ENCODE results near the gene BBS9. TPM values are rescaled to one million over a fixed set of nuclear protein-coding genes. Genes with fewer than 3 reads are reported as not detected.
A peak's percentile ranks its signal among the peaks of the same experiment; 100 is the strongest.

BBS9 gene
- total and polyA plus RNA-seq, 5 donors, result 4.5 to 18.1 (median 13.6) TPM

- intact Hi-C loops (cut with DNase I), result no loop called here
- ATAC-seq (peak in 1 of 2 donors; percentile 70), DNase-seq (no peak)
- no peak overlapping the region for H3K4me3 ChIP-seq (ENCODE audit: low read length)
- peaks cover 2% of the 10 kb centered on the region for H3K4me1 ChIP-seq (ENCODE audit: control insufficient read depth, insufficient read depth, low read length)
- H3K27ac ChIP-seq (ENCODE audit: low read length), result no peak overlapping the region
- H3K27me3 ChIP-seq (ENCODE audit: control insufficient read depth, insufficient read depth), result no peaks in the 10 kb centered on the region
- WGBS, result 71% methylated on average over 4 of the region's 4 CpGs
- no peaks in the 10 kb centered on the region for H3K9me3 ChIP-seq (ENCODE audit: control insufficient read depth, low read length)
These were observed 30.0 kb upstream of the BBS9 start for GRCh38 chr7:33099154-33099940.

DNA sequence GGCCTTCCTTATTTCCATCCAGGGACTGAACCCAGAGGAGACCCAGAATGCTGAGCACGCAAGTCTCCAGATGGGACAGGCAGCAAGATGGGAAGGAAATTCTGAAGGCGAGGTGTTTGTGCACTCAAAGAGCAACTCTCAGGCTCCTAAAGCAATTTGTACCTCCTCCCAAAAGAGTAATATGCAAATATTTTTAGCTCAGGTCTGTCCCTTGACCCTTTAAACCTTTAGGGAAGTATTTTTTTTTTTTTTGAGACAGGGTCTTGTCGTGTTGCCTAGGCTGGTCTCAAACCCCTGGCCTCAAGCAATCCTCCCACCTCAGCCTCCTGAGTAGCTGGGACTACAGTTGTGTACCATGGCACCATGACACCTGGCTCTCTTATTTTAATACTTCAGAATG, 28.6 kb upstream of the BBS9 start:
- H3K27ac ChIP-seq (ENCODE audit: low read length), result no peak overlapping the region
- no peaks in the 10 kb centered on the region for H3K27me3 ChIP-seq (ENCODE audit: control insufficient read depth, insufficient read depth)
- ATAC-seq, result no peak
- intact Hi-C loops (cut with DNase I), result loop anchor here in 2 of 4 donors (10.0 kb wide), 2 partner anchors 156 to 296 kb away; no protein-coding TSS in a partner anchor
- H3K4me3 ChIP-seq (ENCODE audit: low read length), result no peak overlapping the region
- peaks cover 2% of the 10 kb centered on the region for H3K4me1 ChIP-seq (ENCODE audit: control insufficient read depth, insufficient read depth, low read length)
- 85% methylated on average over 3 of the region's 3 CpGs for WGBS
- no peak for DNase-seq
- no peaks in the 10 kb centered on the region for H3K9me3 ChIP-seq (ENCODE audit: control insufficient read depth, low read length)

DNA sequence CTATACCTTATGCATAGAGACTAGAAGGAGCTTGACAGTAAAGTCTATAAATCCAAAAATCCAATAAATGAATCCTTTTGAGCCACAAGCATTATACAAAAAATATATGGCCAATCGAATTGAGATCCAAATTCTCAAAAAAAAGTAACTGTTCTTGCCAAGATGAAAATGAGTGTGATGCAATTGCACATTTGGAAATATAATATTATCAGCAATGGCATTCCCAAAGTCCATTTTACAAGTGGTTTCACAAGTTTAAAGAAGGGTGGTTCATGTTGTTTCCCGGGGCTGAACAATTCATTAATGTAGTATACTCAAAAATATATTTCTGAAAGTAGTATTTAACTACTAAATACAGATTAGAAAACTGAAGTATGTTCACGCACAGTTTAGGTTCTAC, 27.5 kb upstream of the BBS9 start:
- no peaks in the 10 kb centered on the region for H3K9me3 ChIP-seq (ENCODE audit: control insufficient read depth, low read length)
- ATAC-seq (no peak), DNase-seq (no peak)
- H3K27ac ChIP-seq (ENCODE audit: low read length), result no peak overlapping the region
- no peak overlapping the region for H3K4me3 ChIP-seq (ENCODE audit: low read length)
- peaks cover 2% of the 10 kb centered on the region for H3K4me1 ChIP-seq (ENCODE audit: control insufficient read depth, insufficient read depth, low read length)
- intact Hi-C loops (cut with DNase I), result loop anchor here in 2 of 4 donors (10.0 kb wide), 2 partner anchors 157 to 297 kb away; no protein-coding TSS in a partner anchor
- H3K27me3 ChIP-seq (ENCODE audit: control insufficient read depth, insufficient read depth), result no peaks in the 10 kb centered on the region
- WGBS, result 84% methylated on average over 3 of the region's 3 CpGs

DNA sequence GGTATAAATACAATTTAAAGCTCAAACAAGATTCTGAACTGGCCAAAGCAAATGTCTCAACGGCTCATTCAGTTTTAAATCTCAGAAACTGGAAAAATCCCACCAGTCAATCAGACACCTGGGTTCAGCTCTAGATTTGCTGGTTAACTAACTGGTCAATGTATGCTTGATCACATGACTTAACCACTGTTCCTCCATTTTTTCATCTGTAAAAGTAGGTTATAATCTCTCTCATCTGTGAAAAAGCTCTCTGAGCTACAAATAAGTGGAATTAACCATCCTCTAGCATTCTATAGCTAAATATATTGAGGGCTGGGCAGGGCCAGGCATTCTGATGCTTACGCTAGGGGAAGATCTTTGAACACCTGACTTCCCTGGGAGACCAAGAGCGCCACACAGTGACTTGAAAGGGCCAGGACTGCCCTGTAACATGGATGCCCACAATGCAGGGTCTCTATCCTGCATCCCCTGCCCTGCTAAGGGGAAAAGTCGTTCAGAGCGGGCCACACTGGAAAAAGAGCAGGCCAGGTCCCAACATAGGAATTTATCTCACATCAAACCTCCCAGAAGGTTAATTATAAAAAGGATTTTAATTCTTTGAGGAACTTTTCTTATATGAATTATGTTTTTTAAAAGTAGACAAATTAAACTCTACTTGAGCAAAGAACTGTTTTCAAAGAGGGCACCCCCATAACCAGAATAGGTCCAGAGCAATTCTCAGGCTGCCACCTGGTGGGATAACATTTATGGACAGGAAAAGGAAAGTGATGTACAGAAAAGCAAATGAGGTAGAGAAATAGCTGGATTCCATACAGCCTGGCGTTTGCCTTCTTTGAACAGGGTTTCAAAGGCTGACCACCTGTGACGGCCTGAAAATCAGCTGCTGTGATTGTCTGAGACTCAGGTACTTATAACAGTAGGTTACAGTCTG, 22.0 kb upstream of the BBS9 start:
- H3K4me3 ChIP-seq (ENCODE audit: low read length), result peak overlapping the region; percentile 98
- no peaks in the 10 kb centered on the region for H3K9me3 ChIP-seq (ENCODE audit: control insufficient read depth, low read length)
- intact Hi-C loops (cut with DNase I), result loop anchor here in 2 of 4 donors (10.0 kb wide), 2 partner anchors 163 to 303 kb away; no protein-coding TSS in a partner anchor
- ATAC-seq (peak in 1 of 2 donors; percentile 38), DNase-seq (no peak)
- no peak overlapping the region for H3K27ac ChIP-seq (ENCODE audit: low read length)
- peaks cover 2% of the 10 kb centered on the region for H3K4me1 ChIP-seq (ENCODE audit: control insufficient read depth, insufficient read depth, low read length)
- H3K27me3 ChIP-seq (ENCODE audit: control insufficient read depth, insufficient read depth), result no peaks in the 10 kb centered on the region
- WGBS, result 44% methylated on average over 7 of the region's 7 CpGs

- under 1% methylated on average over 10 of the region's 10 CpGs for WGBS
- ATAC-seq, result no peak
- H3K9me3 ChIP-seq (ENCODE audit: control insufficient read depth, low read length), result no peaks in the 10 kb centered on the region
- intact Hi-C loops (cut with DNase I), result loop anchor here in 2 of 4 donors (10.0 kb wide), 2 partner anchors 164 to 304 kb away; no protein-coding TSS in a partner anchor
- peaks cover 2% of the 10 kb centered on the region for H3K4me1 ChIP-seq (ENCODE audit: control insufficient read depth, insufficient read depth, low read length)
- DNase-seq, result no peak
- H3K4me3 ChIP-seq (ENCODE audit: low read length), result peak overlapping the region; percentile 98
- H3K27me3 ChIP-seq (ENCODE audit: control insufficient read depth, insufficient read depth), result no peaks in the 10 kb centered on the region
- H3K27ac ChIP-seq (ENCODE audit: low read length), result peak overlapping the region; percentile 89
These were observed 20.8 kb upstream of the BBS9 start for GRCh38 chr7:33108554-33109004.

GRCh38 chr7:33109005-33109757, 20.2 kb upstream of the BBS9 start, which contains the start of gene RP9:
Gene RP9, minus strand, starts transcription at chr7:33109404. Its CDS starts 32 bp downstream, at chr7:33109372.
- Histone ChIP-seq H3K27ac (ENCODE audit: low read length) (peak within 1 kb of the TSS; percentile 89), H3K4me1 (ENCODE audit: control insufficient read depth, insufficient read depth, low read length) (peaks cover 2% of the 10 kb centered on the region), H3K27me3 (ENCODE audit: control insufficient read depth, insufficient read depth) (no peaks in the 10 kb centered on the region), H3K4me3 (ENCODE audit: low read length) (peak within 1 kb of the TSS; percentile 98), H3K9me3 (ENCODE audit: control insufficient read depth, low read length) (no peaks in the 10 kb centered on the region)
- ATAC-seq (peak; percentile 90 to 92), DNase-seq (peak; percentile 68 to 90 (median 89))
- WGBS, result under 1% methylated on average over 100 of the region's 100 CpGs
- intact Hi-C loops (cut with DNase I), result loop anchor here in 2 of 4 donors (10.0 kb wide), 2 partner anchors 164 to 304 kb away; no protein-coding TSS in a partner anchor

DNA sequence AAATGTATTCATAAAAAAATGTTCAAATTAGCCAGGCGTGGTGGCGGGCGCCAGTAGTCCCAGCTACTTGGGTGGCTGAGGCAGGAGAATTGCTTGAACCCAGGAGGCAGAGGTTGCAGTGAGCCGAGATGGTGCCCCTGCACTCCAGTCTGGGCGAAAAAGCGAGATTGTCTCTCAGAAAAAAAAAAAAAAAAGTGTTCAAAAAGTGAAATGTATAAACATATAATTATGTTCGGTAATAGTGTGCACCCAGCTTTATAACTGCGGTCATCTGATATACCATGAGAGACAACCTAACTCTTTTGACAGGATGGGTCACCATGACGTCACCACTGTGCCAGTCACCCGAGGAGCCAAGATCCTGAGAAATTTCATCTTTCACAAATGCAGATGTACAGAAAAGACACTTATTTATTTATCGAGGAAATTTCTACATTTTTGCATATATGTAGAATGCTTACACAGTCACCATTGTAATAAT, 19.6 kb upstream of the BBS9 start:
- DNase-seq (no peak), ATAC-seq (peak in 1 of 2 donors; percentile 3)
- peaks cover 2% of the 10 kb centered on the region for H3K4me1 ChIP-seq (ENCODE audit: control insufficient read depth, insufficient read depth, low read length)
- no peak overlapping the region for H3K27ac ChIP-seq (ENCODE audit: low read length)
- H3K4me3 ChIP-seq (ENCODE audit: low read length), result peak overlapping the region; percentile 98
- intact Hi-C loops (cut with DNase I), result loop anchor here in 2 of 4 donors (10.0 kb wide), 2 partner anchors 165 to 305 kb away; no protein-coding TSS in a partner anchor
- H3K27me3 ChIP-seq (ENCODE audit: control insufficient read depth, insufficient read depth), result no peaks in the 10 kb centered on the region
- no peaks in the 10 kb centered on the region for H3K9me3 ChIP-seq (ENCODE audit: control insufficient read depth, low read length)
- 20% methylated on average over 11 of the region's 11 CpGs for WGBS

DNA sequence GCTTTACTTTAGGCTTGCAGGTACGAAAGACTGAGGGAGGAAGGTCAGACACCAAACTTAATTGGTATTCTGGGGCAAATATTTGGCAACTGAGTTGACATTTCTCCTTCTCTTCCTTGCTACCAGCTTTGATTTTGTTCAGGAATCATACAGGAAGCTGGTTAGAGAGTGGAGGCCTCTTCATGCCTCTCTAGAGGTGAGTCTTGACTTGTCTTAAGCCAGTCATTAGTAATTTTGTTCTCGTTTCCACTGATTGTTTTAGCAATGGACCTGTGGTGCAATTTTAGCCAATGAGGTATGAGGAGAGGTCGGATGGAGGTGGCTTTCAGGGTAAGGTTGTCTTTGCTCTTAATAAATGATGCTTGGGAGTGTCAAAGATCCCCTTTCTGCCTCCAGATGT, 17.8 kb upstream of the BBS9 start:
- H3K9me3 ChIP-seq (ENCODE audit: control insufficient read depth, low read length), result no peaks in the 10 kb centered on the region
- intact Hi-C loops (cut with DNase I), result no loop called here
- H3K4me1 ChIP-seq (ENCODE audit: control insufficient read depth, insufficient read depth, low read length), result peaks cover 2% of the 10 kb centered on the region
- H3K27me3 ChIP-seq (ENCODE audit: control insufficient read depth, insufficient read depth), result no peaks in the 10 kb centered on the region
- H3K27ac ChIP-seq (ENCODE audit: low read length), result no peak overlapping the region
- DNase-seq (no peak), ATAC-seq (no peak)
- 79% methylated on average over 3 of the region's 3 CpGs for WGBS
- H3K4me3 ChIP-seq (ENCODE audit: low read length), result no peak overlapping the region

- Histone ChIP-seq H3K9me3 (ENCODE audit: control insufficient read depth, low read length) (no peaks in the 10 kb centered on the region), H3K27me3 (ENCODE audit: control insufficient read depth, insufficient read depth) (no peaks in the 10 kb centered on the region), H3K4me3 (ENCODE audit: low read length) (no peak overlapping the region), H3K4me1 (ENCODE audit: control insufficient read depth, insufficient read depth, low read length) (no peaks in the 10 kb centered on the region), H3K27ac (ENCODE audit: low read length) (no peak overlapping the region)
- no peak for DNase-seq
- no peak for ATAC-seq
- intact Hi-C loops (cut with DNase I), result no loop called here
These were observed 14.4 kb upstream of the BBS9 start for GRCh38 chr7:33114976-33115375.

DNA sequence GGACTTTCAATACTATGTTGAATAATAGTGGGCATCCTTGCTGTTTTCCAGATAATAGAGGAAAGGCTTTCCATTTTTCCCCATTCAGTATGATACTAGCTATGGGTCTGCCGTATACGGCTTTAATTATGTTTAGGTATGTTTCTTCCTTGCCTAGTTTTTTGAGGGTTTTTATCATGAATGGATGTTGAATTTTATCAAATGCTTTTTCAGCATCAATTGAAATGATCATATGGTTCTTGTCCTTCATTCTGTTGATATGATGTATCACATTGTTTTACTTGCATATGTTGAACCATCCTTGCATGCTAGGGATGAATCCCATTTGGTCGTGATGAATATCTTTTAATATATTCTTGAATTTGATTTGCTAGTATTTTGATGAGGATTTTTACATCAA, 11.0 kb upstream of the BBS9 start:
- 96% methylated on average over 3 of the region's 3 CpGs for WGBS
- Histone ChIP-seq H3K27me3 (ENCODE audit: control insufficient read depth, insufficient read depth) (no peaks in the 10 kb centered on the region), H3K27ac (ENCODE audit: low read length) (no peak overlapping the region), H3K4me3 (ENCODE audit: low read length) (no peak overlapping the region), H3K9me3 (ENCODE audit: control insufficient read depth, low read length) (no peaks in the 10 kb centered on the region), H3K4me1 (ENCODE audit: control insufficient read depth, insufficient read depth, low read length) (no peaks in the 10 kb centered on the region)
- ATAC-seq (no peak), DNase-seq (no peak)
- intact Hi-C loops (cut with DNase I), result no loop called here

All from right cardiac atrium (tissue), 5 donors.